SK-N-MC (cell line): ENCODE measurements around the gene FBXL14.

ENCODE experiments used
- DNase-seq: peaks from one replicate; pipeline ENCODE4 v3.0.0-alpha.2; 2011; ENCODE audit warnings: low read depth, low spot score
- H3K27ac ChIP-seq: fragments of 200-600 bp; sonication (generic); 2 replicates; pipeline ENCODE4 v1.5.1; 2016; ENCODE audit warnings: mixed run types
- H3K36me3 ChIP-seq: fragments of 200-600 bp; sonication (generic); 2 replicates; pipeline ENCODE4 v1.6.1; 2017; ENCODE audit warnings: antibody characterized with exemption, low read length, mixed read lengths; ENCODE audit not compliant: insufficient read depth
- H3K4me3 ChIP-seq: fragments of 200-600 bp; sonication (generic); 2 replicates; pipeline ENCODE4 v1.5.1; 2016
- H3K9ac ChIP-seq: fragments of 200-600 bp; sonication (generic); 2 replicates; pipeline ENCODE4 v1.8.0; 2017; ENCODE audit warnings: mixed run types, mixed read lengths; ENCODE audit not compliant: insufficient read length
- H3K9me3 ChIP-seq: fragments of 200-600 bp; sonication (generic); 2 replicates; pipeline ENCODE4 v1.6.1; 2017; ENCODE audit warnings: low read depth, mild to moderate bottlenecking, antibody characterized with exemption, low read length, moderate library complexity, mixed read lengths
- EZH2 ChIP-seq: fragments of 200-600 bp; sonication (generic); IDR thresholded peaks from one replicate; pipeline ENCODE4 v1.6.1; 2017; ENCODE audit warnings: antibody characterized with exemption
- FOXP2 ChIP-seq: optimal IDR thresholded peaks from 2 replicates; pipeline ENCODE3; 2011; ENCODE audit warnings: mild to moderate bottlenecking, moderate library complexity; ENCODE audit not compliant: insufficient read depth; ENCODE audit errors: extremely low read length, control extremely low read depth
- POLR2AphosphoS5 ChIP-seq: IDR thresholded peaks from 2 replicates; pipeline ENCODE4 v1.6.1; 2012; ENCODE audit warnings: mild to moderate bottlenecking, low read depth, low read length, borderline replicate concordance

The FBXL14 gene

GRCh38 chr12:1614360-1614759 lies 20.0 kb upstream of the FBXL14 start:
- Histone ChIP-seq H3K27ac (no peak overlapping the region), H3K4me3 (no peak overlapping the region), H3K9me3 (no peaks in the 10 kb centered on the region), H3K36me3 (no peaks in the 10 kb centered on the region), H3K9ac (no peak overlapping the region)
- DNase-seq, result no peak
- TF ChIP-seq FOXP2, result no peak
- TF ChIP-seq POLR2AphosphoS5, result no peak
- TF ChIP-seq EZH2, result no peak

DNA sequence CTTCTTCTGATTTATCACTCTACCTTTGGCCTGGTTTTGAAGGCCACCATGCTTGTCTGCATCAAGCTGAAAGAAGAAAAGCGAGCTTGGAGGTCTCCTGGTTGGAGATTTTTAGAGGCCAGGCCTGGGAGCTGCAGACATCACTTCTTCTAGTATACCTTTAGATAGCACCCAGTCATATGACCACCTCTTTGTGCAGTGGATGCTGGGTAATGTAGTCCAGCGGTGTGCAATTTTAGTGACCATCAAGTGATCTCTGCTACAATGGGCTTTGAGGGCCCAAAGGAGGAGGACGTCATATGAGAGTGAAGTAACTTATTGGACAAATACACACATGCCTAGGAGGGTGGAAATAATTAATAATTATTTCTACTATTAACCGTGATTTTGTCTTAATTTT lies 19.5 kb upstream of the FBXL14 start:
- Histone ChIP-seq H3K9me3 (no peaks in the 10 kb centered on the region), H3K4me3 (no peak overlapping the region), H3K36me3 (no peaks in the 10 kb centered on the region), H3K9ac (no peak overlapping the region), H3K27ac (no peak overlapping the region)
- TF ChIP-seq FOXP2 (no peak), EZH2 (no peak), POLR2AphosphoS5 (no peak)
- no peak for DNase-seq

DNA sequence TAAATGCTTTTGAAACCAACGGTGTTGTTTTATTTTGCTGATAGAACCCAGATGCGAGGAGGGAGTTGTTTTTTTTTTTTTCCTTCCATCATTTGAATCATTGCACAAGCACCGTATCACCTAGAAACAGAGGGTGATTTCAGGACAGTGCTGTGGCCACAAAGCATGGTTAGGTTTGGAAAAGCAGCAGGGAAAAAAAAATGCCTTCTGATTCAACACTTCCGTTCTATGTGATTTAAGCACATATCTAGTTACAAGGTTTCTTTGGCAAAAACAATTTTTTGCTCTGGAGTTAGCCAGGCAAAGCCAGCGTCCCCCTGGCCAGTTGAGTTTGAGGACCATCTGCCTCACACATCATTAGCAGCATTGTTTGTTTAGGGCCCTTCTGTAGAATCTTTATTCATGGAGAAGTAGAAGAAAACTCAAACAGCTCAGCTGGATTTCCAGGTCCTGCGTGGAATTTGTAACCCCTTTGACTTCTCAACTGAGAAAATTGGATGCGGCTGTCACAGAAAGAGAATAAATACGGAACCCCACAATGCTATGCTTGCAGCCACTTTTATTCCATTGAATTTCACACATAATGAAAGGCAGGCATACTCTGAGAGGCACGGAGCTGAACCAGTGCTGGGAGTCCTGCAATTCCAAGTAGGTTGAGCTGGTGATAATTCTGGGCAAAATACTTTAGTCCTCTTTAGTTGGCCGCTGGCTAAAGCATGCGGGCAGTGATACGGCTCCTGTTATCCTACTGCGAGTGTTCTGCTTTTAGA lies 17.6 kb upstream of the FBXL14 start:
- no peak for TF ChIP-seq FOXP2
- TF ChIP-seq POLR2AphosphoS5, result no peak
- no peak for TF ChIP-seq EZH2
- no peak overlapping the region for H3K27ac ChIP-seq
- no peak for DNase-seq
- no peaks in the 10 kb centered on the region for H3K9me3 ChIP-seq
- no peaks in the 10 kb centered on the region for H3K36me3 ChIP-seq
- peak overlapping the region; percentile 8 for H3K9ac ChIP-seq
- no peak overlapping the region for H3K4me3 ChIP-seq

- Histone ChIP-seq H3K27ac (no peak overlapping the region), H3K36me3 (no peaks in the 10 kb centered on the region), H3K9ac (no peak overlapping the region), H3K9me3 (no peaks in the 10 kb centered on the region), H3K4me3 (no peak overlapping the region)
- TF ChIP-seq FOXP2 (no peak), POLR2AphosphoS5 (no peak), EZH2 (no peak)
- DNase-seq, result no peak
Observed at GRCh38 chr12:1610072-1610643, 15.8 kb upstream of the FBXL14 start.

GRCh38 chr12:1608713-1609119 lies 14.3 kb upstream of the FBXL14 start:
- DNase-seq, result no peak
- H3K36me3 ChIP-seq, result no peaks in the 10 kb centered on the region
- peak overlapping the region; percentile 78 for H3K27ac ChIP-seq
- no peak for TF ChIP-seq POLR2AphosphoS5
- no peak for TF ChIP-seq EZH2
- TF ChIP-seq FOXP2, result no peak
- no peak overlapping the region for H3K9ac ChIP-seq
- peak overlapping the region; percentile 13; the same call in 1 of the 2 replicates for H3K4me3 ChIP-seq
- no peaks in the 10 kb centered on the region for H3K9me3 ChIP-seq

DNA sequence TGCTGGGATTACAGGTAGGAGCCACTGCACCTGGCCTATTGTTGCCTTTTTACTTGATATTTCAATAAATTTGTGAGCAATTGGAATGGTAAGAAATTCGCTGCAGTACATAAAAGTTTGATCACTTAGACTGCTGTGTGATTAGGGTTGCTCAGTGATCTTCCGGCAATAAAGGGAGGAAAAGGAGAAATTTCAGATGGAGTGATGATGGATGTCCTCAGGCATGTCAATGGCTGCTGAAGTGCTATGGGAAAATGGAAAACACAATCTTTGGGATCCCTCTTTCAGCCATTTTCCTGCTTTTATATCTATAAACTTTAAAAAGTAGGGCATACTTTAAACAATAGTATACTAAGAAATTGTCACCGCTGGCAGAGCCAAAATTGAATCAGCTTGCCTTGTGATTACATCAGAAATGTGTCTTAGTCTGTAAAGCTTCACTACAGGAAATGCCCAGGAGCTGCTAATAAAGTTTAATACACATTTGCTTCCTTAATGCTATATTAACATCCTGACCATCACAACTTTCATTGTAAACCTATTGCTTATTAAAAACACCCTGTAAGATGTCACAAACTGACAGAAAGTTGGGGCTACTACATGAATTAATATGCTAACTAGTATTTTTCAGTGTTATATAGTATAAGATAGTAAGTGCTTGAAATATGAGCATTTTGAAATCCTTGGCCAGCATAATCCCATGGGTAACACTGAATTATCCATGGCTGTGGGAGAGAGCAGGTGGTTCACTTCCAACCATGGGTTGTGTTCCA lies 13.7 kb upstream of the FBXL14 start:
- TF ChIP-seq POLR2AphosphoS5 (no peak), FOXP2 (no peak), EZH2 (no peak)
- Histone ChIP-seq H3K9ac (peak overlapping the region; percentile 51), H3K27ac (peak overlapping the region; percentile 78), H3K9me3 (no peaks in the 10 kb centered on the region), H3K36me3 (no peaks in the 10 kb centered on the region), H3K4me3 (peak overlapping the region; percentile 13)
- DNase-seq, result no peak

GRCh38 chr12:1606021-1606622 lies 11.7 kb upstream of the FBXL14 start:
- H3K27ac ChIP-seq, result peak overlapping the region; percentile 67
- DNase-seq, result peak; percentile 68
- H3K9ac ChIP-seq, result peak overlapping the region; percentile 35
- TF ChIP-seq EZH2 (no peak), FOXP2 (no peak), POLR2AphosphoS5 (no peak)
- H3K36me3 ChIP-seq, result no peaks in the 10 kb centered on the region
- H3K4me3 ChIP-seq, result peak overlapping the region; percentile 71
- no peaks in the 10 kb centered on the region for H3K9me3 ChIP-seq

DNA sequence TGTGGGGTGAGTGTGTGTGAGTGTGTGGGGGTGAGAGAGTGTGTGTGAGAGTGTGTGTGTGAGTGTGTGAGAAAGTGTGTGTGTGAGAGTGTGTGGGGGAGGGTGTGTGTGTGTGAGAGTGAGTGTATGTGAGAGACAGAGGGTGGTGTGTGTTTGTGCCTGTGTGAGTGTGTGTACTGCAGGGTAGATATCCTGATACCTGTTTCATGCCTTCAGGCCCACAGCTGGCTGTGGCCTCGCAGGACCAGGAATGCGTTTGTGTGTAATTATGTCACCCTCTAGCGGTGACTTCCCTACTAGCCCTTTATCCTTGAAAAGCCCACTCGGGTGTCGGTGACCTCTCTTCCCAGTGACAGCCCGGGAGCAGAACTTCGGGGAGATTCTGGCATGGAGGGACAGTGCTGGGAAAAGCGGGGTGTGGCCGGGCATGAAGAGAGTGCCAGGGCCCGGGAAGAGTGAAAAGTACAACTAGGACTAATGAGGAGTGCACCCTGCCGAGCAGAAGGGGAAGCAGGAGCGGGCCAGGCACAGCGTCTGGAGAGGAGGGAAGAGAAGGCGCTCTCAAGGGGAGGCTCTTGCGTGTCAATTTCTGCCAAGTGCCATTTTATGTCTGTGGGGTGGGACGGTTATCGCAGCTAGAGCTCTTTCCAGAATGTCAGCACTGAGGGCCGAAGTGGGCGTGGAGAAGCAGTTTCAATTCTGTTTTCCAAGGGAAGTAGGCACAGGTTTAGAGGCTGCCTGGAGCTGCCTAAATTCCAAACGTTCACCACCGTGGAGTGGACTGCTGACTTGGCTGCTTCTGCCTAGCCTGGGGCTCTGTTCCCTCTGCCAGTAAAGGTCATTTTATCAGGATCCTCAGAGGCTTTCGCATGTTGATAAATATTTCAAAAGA lies 11.0 kb upstream of the FBXL14 start:
- TF ChIP-seq EZH2, result no peak
- 0 out of 2 replicates have a peak, but pooled peaks have one; percentile 20 for TF ChIP-seq POLR2AphosphoS5
- peak; percentile 78 for TF ChIP-seq FOXP2
- Histone ChIP-seq H3K4me3 (peak overlapping the region; percentile 71), H3K36me3 (no peaks in the 10 kb centered on the region), H3K27ac (peak overlapping the region; percentile 67), H3K9ac (peak overlapping the region; percentile 35), H3K9me3 (no peaks in the 10 kb centered on the region)
- no peak for DNase-seq
